A549 (cell line): ENCODE data around the gene CERS5.

ENCODE experiments used
- BHLHE40 ChIP-seq: IDR thresholded peaks from 2 replicates; pipeline ENCODE4 v1.6.1; 2012; ENCODE audit warnings: low read depth, low read length, inconsistent platforms
- CEBPB ChIP-seq, 2 experiments: fragments of >200 bp in 1 of 2; sonication (Bioruptor Twin) in 1 of 2; formaldehyde crosslinking in 1 of 2; IDR thresholded peaks; 2 replicates each; pipeline ENCODE4 v1.6.1; 2012 to 2016
- CTCF ChIP-seq: fragments of >200 bp; sonication (Bioruptor Twin); formaldehyde crosslinking; IDR thresholded peaks from 3 replicates; pipeline ENCODE4 v1.5.1; 2016
- EP300 ChIP-seq, 2 experiments: fragments of >200 bp; sonication (Bioruptor Twin); formaldehyde crosslinking; IDR thresholded peaks; 2 replicates in 1 of 2; 3 replicates in 1 of 2; pipeline ENCODE4 v1.6.1; 2016 to 2017
- NPAS2 ChIP-seq: fragments of 250-450 bp; sonication (Bioruptor Pico); IDR thresholded peaks from 2 replicates; pipeline ENCODE4 v1.8.0; 2022; ENCODE audit warnings: mild to moderate bottlenecking, moderate library complexity, borderline replicate concordance
- POLR2A ChIP-seq: IDR thresholded peaks from 2 replicates; pipeline ENCODE4 v1.6.1; 2012; ENCODE audit warnings: mild to moderate bottlenecking, low read length
- REST ChIP-seq: fragments of 200-600 bp; sonication (generic); IDR thresholded peaks from 2 replicates; pipeline ENCODE4 v1.6.1; 2016; ENCODE audit warnings: antibody characterized with exemption, mild to moderate bottlenecking, moderate library complexity
- RFX5 ChIP-seq: fragments of 450-650 bp; IDR thresholded peaks from 2 replicates; pipeline ENCODE4 v1.7.1; 2014; ENCODE audit warnings: antibody characterized with exemption, mild to moderate bottlenecking, moderate library complexity

GRCh38 chr12:50117057-50117622, 50.0 kb downstream of the CERS5 start:
- TF ChIP-seq REST, result no peak
- no peak for TF ChIP-seq CTCF
- TF ChIP-seq EP300 (IDR thresholded peaks at IDR 0.05), result no peak
- TF ChIP-seq BHLHE40, result no peak
- TF ChIP-seq NPAS2 (CRISPR knock-in tag), result no peak
- no peak for TF ChIP-seq RFX5
- TF ChIP-seq POLR2A, result no peak
- no peak for TF ChIP-seq CEBPB (IDR thresholded peaks at IDR 0.05)
